Endothelial cell of umbilical vein (primary cell): ENCODE results near the gene TUBGCP2. TPM values are rescaled to one million over a fixed set of nuclear protein-coding genes. Genes with fewer than 3 reads are reported as not detected.

Experiments used
- BruUV-seq: library from RNA; stranded (reverse); fragments of 400-500 nt; replicated peaks from 2 replicates; lab custom pipeline; 2021; lab: Mats Ljungman, UMichigan
- CTCF ChIA-PET: fragments of 300-600, 350-600 bp; sonication (Branson Sonifier 250); formaldehyde crosslinking; loops from one replicate; lab custom pipeline; 2021; ENCODE audit warnings: antibody characterized with exemption, inconsistent platforms; lab: Charles Lee
- POLR2A ChIA-PET: fragments of 300-600, 350-600 bp; sonication (Branson Sonifier 250); formaldehyde crosslinking; loops from one replicate; lab custom pipeline; 2021; ENCODE audit warnings: antibody characterized with exemption, inconsistent platforms; lab: Charles Lee
- DNase-seq: peaks from one replicate; pipeline ENCODE4 v3.0.0-alpha.2; 2011; ENCODE audit warnings: low read depth, low spot score
- FAIRE-seq: peaks from 2 replicates; lab custom pipeline; 2011; peaks lifted over from hg19 to GRCh38; lab: Jason Lieb, UNC
- H2AFZ ChIP-seq: 2 replicates; pipeline ENCODE4 v1.6.0; 2012; ENCODE audit warnings: low read depth, low read length, control low read depth, inconsistent platforms
- H3K27ac ChIP-seq: 2 replicates; pipeline ENCODE4 v1.5.1; 2011; ENCODE audit warnings: low read depth, mild to moderate bottlenecking, control low read depth, low read length, moderate library complexity; ENCODE audit not compliant: insufficient read depth
- H3K27me3 ChIP-seq, 2 experiments: 2 replicates each; pipeline versions ENCODE4 v1.6.0 to v1.6.1; 2011; ENCODE audit warnings: low read length in 2 of 2, mixed read lengths in 1 of 2; ENCODE audit not compliant: control insufficient read depth in 2 of 2, insufficient read depth in 2 of 2
- H3K36me3 ChIP-seq, 2 experiments: 2 replicates in 1 of 2; 3 replicates in 1 of 2; pipeline ENCODE4 v1.5.1; 2011; ENCODE audit warnings: low read length in 2 of 2, mild to moderate bottlenecking in 1 of 2, moderate library complexity in 1 of 2; ENCODE audit not compliant: control insufficient read depth in 2 of 2, insufficient read depth in 2 of 2; ENCODE audit errors: extremely low read depth in 1 of 2
- H3K4me1 ChIP-seq: 3 replicates; pipeline ENCODE4 v1.5.1; 2011; ENCODE audit warnings: mild to moderate bottlenecking, low read length; ENCODE audit not compliant: control insufficient read depth, insufficient read depth; ENCODE audit errors: extremely low read depth
- H3K4me2 ChIP-seq: 2 replicates; pipeline ENCODE4 v1.6.1; 2011; ENCODE audit warnings: low read length, control low read depth, mixed read lengths; ENCODE audit not compliant: insufficient read depth
- H3K4me3 ChIP-seq, 3 experiments: fragments of 200-600 bp in 1 of 3; sonication (generic), shearing (Covaris generic) in 1 of 3; replicated peaks in 1 of 3; 2 replicates each; pipeline ENCODE4 v1.5.1; 2011 to 2016; ENCODE audit warnings: control low read depth in 3 of 3, low read length in 3 of 3, mild to moderate bottlenecking in 2 of 3, inconsistent platforms in 1 of 3, low read depth in 1 of 3, moderate library complexity in 1 of 3; ENCODE audit not compliant: insufficient read depth in 1 of 3
- H3K79me2 ChIP-seq: 2 replicates; pipeline ENCODE4 v1.6.0; 2012; ENCODE audit warnings: low read length, inconsistent platforms; ENCODE audit not compliant: control insufficient read depth, insufficient read depth
- H3K9ac ChIP-seq: replicated peaks from 2 replicates; pipeline ENCODE3; 2011; ENCODE audit warnings: low read length, control low read depth; ENCODE audit not compliant: insufficient read depth; ENCODE audit errors: extremely low read depth
- H3K9me1 ChIP-seq: replicated peaks from 3 replicates; pipeline ENCODE4 v1.6.0; 2011; ENCODE audit warnings: mild to moderate bottlenecking, low read length; ENCODE audit not compliant: control insufficient read depth, insufficient read depth; ENCODE audit errors: extremely low read depth
- H3K9me3 ChIP-seq: replicated peaks from 2 replicates; pipeline ENCODE4 v1.5.1; 2012; ENCODE audit warnings: low read length, inconsistent platforms; ENCODE audit not compliant: control insufficient read depth, insufficient read depth
- H4K20me1 ChIP-seq: replicated peaks from 2 replicates; pipeline ENCODE3; 2011; ENCODE audit warnings: mild to moderate bottlenecking, low read length; ENCODE audit not compliant: control insufficient read depth, insufficient read depth; ENCODE audit errors: extremely low read depth
- EZH2 ChIP-seq: IDR thresholded peaks from 2 replicates; pipeline ENCODE4 v1.6.1; 2012; ENCODE audit warnings: borderline replicate concordance, low read depth, mild to moderate bottlenecking, moderate library complexity, low read length, inconsistent platforms; ENCODE audit not compliant: severe bottlenecking
- FOS ChIP-seq: IDR thresholded peaks from 2 replicates; pipeline ENCODE4 v1.6.1; 2011; ENCODE audit warnings: mild to moderate bottlenecking, low read length, moderate library complexity, borderline replicate concordance; ENCODE audit not compliant: insufficient read depth
- GATA2 ChIP-seq: IDR thresholded peaks from 2 replicates; pipeline ENCODE4 v1.7.0; 2011; ENCODE audit warnings: low read depth, mild to moderate bottlenecking, moderate library complexity, mixed read lengths, low read length; ENCODE audit not compliant: insufficient read length, insufficient read depth
- JUN ChIP-seq: IDR thresholded peaks from 2 replicates; pipeline ENCODE4 v1.6.1; 2011; ENCODE audit warnings: borderline replicate concordance, low read depth; ENCODE audit not compliant: insufficient read length, insufficient read depth
- POLR2A ChIP-seq: IDR thresholded peaks from 2 replicates; pipeline ENCODE4 v1.6.1; 2012; ENCODE audit warnings: low read depth, mild to moderate bottlenecking, control low read depth, low read length
- dilution Hi-C: fragments of 300-500 bp; cut with MboI; formaldehyde crosslinking; loops from one replicate; pipeline ENCODE4 v1.15.0; 2019; ENCODE audit warnings: low sequenced_read_pairs; ENCODE audit not compliant: extremely low pct_ligation_motif_present
- intact Hi-C: fragments of 100-400 bp; cut with micrococcal nuclease; formaldehyde crosslinking; loops from one replicate; pipeline ENCODE4 v1.10.0; 2022
- polyA plus RNA-seq, 4 experiments: library from polyadenylated mRNA; depleted of rRNA in 3 of 4; stranded (reverse) in 3 of 4; unstranded in 1 of 4; fragments of >200 nt; gene quantifications; 2 replicates each; pipeline versions ENCODE4 v1.2.1 to v1.2.3, GENCODE V29; 2011 to 2012; ENCODE audit warnings: missing spikeins in 1 of 4
- total RNA-seq: library from RNA; stranded (reverse); gene quantifications from 2 replicates; pipeline ENCODE4 v1.2.3, GENCODE V29; 2021
- TF ChIP-seq, protein P1 (sequence below), 2 donors: IDR thresholded peaks; 1 replicate in 1 of 2; 2 replicates in 1 of 2; pipeline ENCODE4 v1.5.1; 2011; ENCODE audit warnings: low read length in 2 of 2, mild to moderate bottlenecking in 2 of 2, moderate library complexity in 2 of 2, control low read depth in 1 of 2, inconsistent platforms in 1 of 2, low read depth in 1 of 2; ENCODE audit not compliant: insufficient read depth in 1 of 2; ENCODE audit errors: extremely low read depth in 1 of 2

TUBGCP2 gene
- total and polyA plus RNA-seq, 2 donors (not counting 3 experiments of a cell fraction or from before 2014, with no cell fraction given), result 37.1 to 53.1 TPM

DNA sequence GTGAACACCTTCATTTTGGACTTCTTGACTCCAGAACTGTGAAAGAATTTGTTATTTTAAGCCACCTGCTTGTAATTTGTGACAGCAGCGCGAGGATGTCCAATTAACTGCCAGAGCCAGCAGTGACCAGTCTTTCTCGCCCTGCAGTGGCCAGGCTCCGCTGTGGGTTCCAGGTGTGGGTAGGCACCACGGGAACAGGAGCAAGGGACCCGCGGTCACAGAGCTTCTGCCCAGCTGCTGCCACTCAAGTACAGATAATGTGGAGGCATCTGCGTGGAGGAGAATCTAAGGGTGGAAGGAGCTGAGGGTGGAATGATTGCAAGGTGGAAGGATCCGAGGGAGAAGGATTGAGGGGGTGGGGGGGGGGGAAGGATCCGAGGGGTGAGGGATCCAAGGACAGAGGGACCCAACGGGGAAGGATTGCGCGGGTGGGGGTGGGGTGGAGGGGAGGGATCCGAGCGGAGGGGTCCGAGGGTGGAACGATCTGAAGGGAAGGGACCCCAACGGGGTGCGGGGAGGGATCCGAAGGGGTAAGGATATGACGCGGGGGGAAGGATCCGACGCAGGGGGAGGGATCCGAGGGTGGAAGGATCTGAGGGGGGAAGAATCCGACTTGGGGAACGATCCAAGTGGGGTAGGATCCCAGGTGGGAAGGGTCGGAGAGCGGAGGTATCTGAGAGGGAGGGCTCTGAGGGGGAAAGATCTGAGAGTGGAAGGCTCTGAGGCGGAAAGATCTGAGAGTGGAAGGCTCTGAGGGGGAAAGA lies 24.4 kb upstream of the TUBGCP2 start:
- POLR2A ChIA-PET, result no interaction called here
- Histone ChIP-seq H3K36me3 (no peaks in the 10 kb centered on the region), H3K4me3 (no peak overlapping the region), H2AFZ (no peak overlapping the region), H3K9me3 (no peaks in the 10 kb centered on the region), H3K9ac (no peak overlapping the region), H4K20me1 (no peaks in the 10 kb centered on the region), H3K9me1 (no peaks in the 10 kb centered on the region), H3K4me1 (peaks cover 2% of the 10 kb centered on the region), H3K4me2 (no peak overlapping the region), H3K27ac (no peak overlapping the region), H3K79me2 (no peaks in the 10 kb centered on the region), H3K27me3 (peaks cover 26 to 48% of the 10 kb centered on the region in 2 experiments)
- BruUV-seq, result no TSS peak
- intact Hi-C loops (no loop called here), dilution Hi-C loops (no loop called here)
- TF ChIP-seq POLR2A (no peak), JUN (no peak), FOS (no peak), GATA2 (no peak), EZH2 (no peak)
- TF ChIP-seq, protein P1, sequence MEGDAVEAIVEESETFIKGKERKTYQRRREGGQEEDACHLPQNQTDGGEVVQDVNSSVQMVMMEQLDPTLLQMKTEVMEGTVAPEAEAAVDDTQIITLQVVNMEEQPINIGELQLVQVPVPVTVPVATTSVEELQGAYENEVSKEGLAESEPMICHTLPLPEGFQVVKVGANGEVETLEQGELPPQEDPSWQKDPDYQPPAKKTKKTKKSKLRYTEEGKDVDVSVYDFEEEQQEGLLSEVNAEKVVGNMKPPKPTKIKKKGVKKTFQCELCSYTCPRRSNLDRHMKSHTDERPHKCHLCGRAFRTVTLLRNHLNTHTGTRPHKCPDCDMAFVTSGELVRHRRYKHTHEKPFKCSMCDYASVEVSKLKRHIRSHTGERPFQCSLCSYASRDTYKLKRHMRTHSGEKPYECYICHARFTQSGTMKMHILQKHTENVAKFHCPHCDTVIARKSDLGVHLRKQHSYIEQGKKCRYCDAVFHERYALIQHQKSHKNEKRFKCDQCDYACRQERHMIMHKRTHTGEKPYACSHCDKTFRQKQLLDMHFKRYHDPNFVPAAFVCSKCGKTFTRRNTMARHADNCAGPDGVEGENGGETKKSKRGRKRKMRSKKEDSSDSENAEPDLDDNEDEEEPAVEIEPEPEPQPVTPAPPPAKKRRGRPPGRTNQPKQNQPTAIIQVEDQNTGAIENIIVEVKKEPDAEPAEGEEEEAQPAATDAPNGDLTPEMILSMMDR (IDR thresholded peaks at IDR 0.05; ENCODE audit: extremely low read depth in 1 of 2, insufficient read depth in 1 of 2, low read depth in 1 of 2, low read length in 2 of 2), result no peak
- FAIRE-seq (no peak), DNase-seq (no peak)
- CTCF ChIA-PET, result no interaction called here
